ENCODE data around the gene HNRNPA3. TPM values are rescaled to one million over a fixed set of nuclear protein-coding genes. Genes with fewer than 3 reads are reported as not detected.

Gene HNRNPA3
- total and polyA plus RNA-seq, 2 of the 13 experiments (the other 11 are each of a cell fraction or from before 2014, with no cell fraction given): 73.3 to 97.7 TPM

DNA sequence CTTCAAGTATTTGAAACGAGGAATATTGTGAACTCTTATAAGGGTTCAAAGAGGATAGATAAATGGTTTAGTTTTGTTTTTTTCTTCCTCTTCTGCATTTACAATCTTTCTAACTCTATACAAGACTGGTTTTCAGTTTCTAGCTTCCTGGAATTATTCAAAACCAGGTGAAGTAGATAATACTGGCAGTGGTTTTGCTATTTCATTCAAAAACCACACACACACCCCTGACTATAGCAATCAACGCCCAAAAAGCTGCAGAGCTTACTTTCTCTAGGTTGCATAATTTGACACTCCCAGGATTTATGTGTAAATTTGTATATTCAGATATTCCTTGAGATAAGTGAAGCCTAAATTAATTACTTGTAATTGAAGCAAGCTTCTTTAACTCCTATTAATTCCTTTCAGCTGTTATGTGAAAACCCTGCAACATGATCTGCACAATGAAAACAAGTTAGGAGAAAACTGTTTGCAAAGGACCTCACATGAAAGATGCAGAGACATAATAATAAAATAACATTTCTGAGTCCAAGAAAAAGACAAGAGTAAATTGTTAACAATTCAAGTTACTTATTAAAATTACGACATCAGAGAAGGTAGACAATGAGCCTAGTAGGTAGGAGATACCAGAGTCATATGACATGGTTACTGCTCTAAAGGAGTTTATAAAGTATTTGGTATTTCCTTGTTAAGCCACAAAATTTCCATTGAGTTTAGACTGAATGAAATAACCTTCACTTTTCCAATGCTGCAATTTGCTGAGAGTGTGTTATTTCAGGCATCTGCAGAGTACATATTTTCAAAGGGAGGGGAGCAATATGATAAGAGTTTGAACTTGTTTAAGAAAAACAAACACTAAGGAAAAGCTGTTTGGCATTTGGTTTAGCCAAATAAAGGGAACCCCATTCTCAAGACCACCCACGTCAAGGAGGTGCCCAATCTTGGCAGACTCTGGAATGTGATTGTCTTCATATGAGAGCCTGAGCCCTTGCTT is 53.5 kb downstream of the HNRNPA3 start (continued):
- TF ChIP-seq NR2C2 (CRISPR knock-in tag; IDR thresholded peaks at IDR 0.05; ENCODE audit: borderline replicate concordance): no peak
- TF ChIP-seq ZNF570 (CRISPR knock-in tag; IDR thresholded peaks at IDR 0.05; ENCODE audit: borderline replicate concordance): no peak
- TF ChIP-seq, protein P1, sequence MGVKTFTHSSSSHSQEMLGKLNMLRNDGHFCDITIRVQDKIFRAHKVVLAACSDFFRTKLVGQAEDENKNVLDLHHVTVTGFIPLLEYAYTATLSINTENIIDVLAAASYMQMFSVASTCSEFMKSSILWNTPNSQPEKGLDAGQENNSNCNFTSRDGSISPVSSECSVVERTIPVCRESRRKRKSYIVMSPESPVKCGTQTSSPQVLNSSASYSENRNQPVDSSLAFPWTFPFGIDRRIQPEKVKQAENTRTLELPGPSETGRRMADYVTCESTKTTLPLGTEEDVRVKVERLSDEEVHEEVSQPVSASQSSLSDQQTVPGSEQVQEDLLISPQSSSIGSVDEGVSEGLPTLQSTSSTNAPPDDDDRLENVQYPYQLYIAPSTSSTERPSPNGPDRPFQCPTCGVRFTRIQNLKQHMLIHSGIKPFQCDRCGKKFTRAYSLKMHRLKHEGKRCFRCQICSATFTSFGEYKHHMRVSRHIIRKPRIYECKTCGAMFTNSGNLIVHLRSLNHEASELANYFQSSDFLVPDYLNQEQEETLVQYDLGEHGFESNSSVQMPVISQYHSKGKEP (CRISPR knock-in tag; IDR thresholded peaks at IDR 0.05): no peak
- no peak for TF ChIP-seq U2AF1 (optimal IDR thresholded peaks at IDR 0.05; ENCODE audit: low read depth, low read length)
- TF ChIP-seq TFE3 (CRISPR knock-in tag; IDR thresholded peaks at IDR 0.05): peak; percentile 72
- TF ChIP-seq ZNF224 (CRISPR knock-in tag; IDR thresholded peaks at IDR 0.05): no peak
- no peak for TF ChIP-seq ZNF589 (CRISPR knock-in tag; conservative IDR thresholded peaks at IDR 0.05)
- TF ChIP-seq AKAP8 (CRISPR knock-in tag; IDR thresholded peaks at IDR 0.05): no peak
- no peak for TF ChIP-seq ZNF225 (CRISPR knock-in tag; IDR thresholded peaks at IDR 0.05)
- no peak for TF ChIP-seq ZNF605 (CRISPR knock-in tag; IDR thresholded peaks at IDR 0.05)
- no peak for TF ChIP-seq HMG20B (CRISPR knock-in tag; conservative IDR thresholded peaks at IDR 0.05)
- no peak for TF ChIP-seq RBFOX2 (IDR thresholded peaks at IDR 0.05; ENCODE audit: low read depth, low read length)
- no peak for TF ChIP-seq ZKSCAN1 (IDR thresholded peaks at IDR 0.05; ENCODE audit: low read length)
- TF ChIP-seq ETS1 (CRISPR knock-in tag; IDR thresholded peaks at IDR 0.05): no peak
- TF ChIP-seq ZBTB37 (CRISPR knock-in tag; IDR thresholded peaks at IDR 0.05): no peak
- no peak for TF ChIP-seq ZNF891 (CRISPR knock-in tag; IDR thresholded peaks at IDR 0.05)
- no peak for TF ChIP-seq MAF1 (CRISPR knock-in tag; IDR thresholded peaks at IDR 0.05; ENCODE audit: borderline replicate concordance)
- TF ChIP-seq GATA4 (IDR thresholded peaks at IDR 0.05; ENCODE audit: borderline replicate concordance, low read depth): peak; percentile 80
- TF ChIP-seq CSRNP2 (CRISPR knock-in tag; conservative IDR thresholded peaks at IDR 0.05; ENCODE audit: low read depth): no peak
- no peak for TF ChIP-seq HDAC1 (CRISPR knock-in tag; IDR thresholded peaks at IDR 0.05)
- TF ChIP-seq ZNF331 (CRISPR knock-in tag; IDR thresholded peaks at IDR 0.05): 0 out of 2 replicates have a peak, but pooled peaks have one; percentile 21
- TF ChIP-seq FOXP1 (IDR thresholded peaks at IDR 0.05): no peak
- peak; percentile 67; the same call in 1 of the 2 replicates for TF ChIP-seq FOXP1 (CRISPR knock-in tag; IDR thresholded peaks at IDR 0.05)
- TF ChIP-seq KDM1A (CRISPR knock-in tag; IDR thresholded peaks at IDR 0.05): no peak

Measured in HepG2 (cell line).